Endodermal cell (in vitro differentiated cells): Measurements from ENCODE around the gene HMOX1. TPM values are rescaled to one million over a fixed set of nuclear protein-coding genes. Genes with fewer than 3 reads are reported as not detected.

Experiments
- DNase-seq: peaks from one replicate; pipeline ENCODE4 v3.0.0-alpha.2; 2017
- H3K27ac ChIP-seq: 2 replicates; pipeline ENCODE4 v1.5.1; 2013; ENCODE audit warnings: mild to moderate bottlenecking, low read depth, low read length, moderate library complexity
- H3K27me3 ChIP-seq: 2 replicates; pipeline ENCODE4 v1.6.1; 2013; ENCODE audit warnings: mild to moderate bottlenecking, low read length, moderate library complexity; ENCODE audit not compliant: insufficient read depth, control insufficient read depth, poor library complexity, severe bottlenecking
- H3K36me3 ChIP-seq: 2 replicates; pipeline ENCODE4 v1.7.0; 2013; ENCODE audit warnings: mild to moderate bottlenecking, low read length, moderate library complexity; ENCODE audit not compliant: control insufficient read depth, insufficient read depth
- H3K4me1 ChIP-seq: one replicate; pipeline ENCODE4 v1.7.0; 2013; ENCODE audit warnings: low read length; ENCODE audit not compliant: control insufficient read depth, insufficient read depth
- H3K4me3 ChIP-seq: 2 replicates; pipeline ENCODE4 v1.5.1; 2013; ENCODE audit warnings: mild to moderate bottlenecking, low read length, moderate library complexity
- H3K9ac ChIP-seq: 2 replicates; pipeline ENCODE4 v1.6.1; 2013; ENCODE audit warnings: mild to moderate bottlenecking, low read length, moderate library complexity; ENCODE audit not compliant: poor library complexity, severe bottlenecking; ENCODE audit errors: extremely low read depth
- H3K9me3 ChIP-seq: 2 replicates; pipeline ENCODE4 v1.6.1; 2013; ENCODE audit warnings: mild to moderate bottlenecking, low read length, moderate library complexity; ENCODE audit not compliant: control insufficient read depth
- H3K27ac Mint-ChIP-seq: 2 replicates; pipeline ENCODE4 v1.8.0; 2020; ENCODE audit warnings: mixed read lengths
- H3K27me3 Mint-ChIP-seq: 2 replicates; pipeline ENCODE4 v1.8.0; 2021; ENCODE audit warnings: mild to moderate bottlenecking, mixed read lengths; ENCODE audit not compliant: insufficient read depth
- H3K36me3 Mint-ChIP-seq: 2 replicates; pipeline ENCODE4 v1.8.0; 2020; ENCODE audit warnings: low read depth, mixed read lengths
- H3K4me1 Mint-ChIP-seq: 2 replicates; pipeline ENCODE4 v1.8.0; 2020; ENCODE audit warnings: mixed read lengths
- H3K4me3 Mint-ChIP-seq: 2 replicates; pipeline ENCODE4 v1.8.0; 2020; ENCODE audit warnings: mild to moderate bottlenecking, moderate library complexity, mixed read lengths
- H3K9me3 Mint-ChIP-seq: 2 replicates; pipeline ENCODE4 v1.8.0; 2020; ENCODE audit warnings: mild to moderate bottlenecking, mixed read lengths
- CTCF ChIP-seq: fragments of 200-600 bp; sonication (generic); conservative IDR thresholded peaks from 2 replicates; pipeline ENCODE4 v1.5.0; 2021; ENCODE audit warnings: antibody characterized with exemption, mild to moderate bottlenecking
- WGBS, 2 experiments: methylation state at CpG; one replicate each; pipeline versions ENCODE4 v1.1.5 to v1.1.7; 2013; ENCODE audit warnings: missing lambda C conversion rate in 2 of 2, mixed read lengths in 1 of 2; ENCODE audit not compliant: insufficient coverage in 1 of 2, insufficient read length in 1 of 2; 5-methylcytosine and 5-hydroxymethylcytosine counted together
- total RNA-seq, 2 donors: library from RNA; stranded (reverse); fragmentation: NEBNext Ultra II Directional in 1 of 2; extraction: Animal tissue kit (Norgen Biotek cat#: 25700) in 1 of 2; gene quantifications; 2 replicates in 1 of 2; 3 replicates in 1 of 2; pipeline ENCODE4 v1.2.1, GENCODE V29; 2021

Gene HMOX1
- total RNA-seq, 2 donors from 2014 or later = 11.4 to 21.6 TPM

DNA sequence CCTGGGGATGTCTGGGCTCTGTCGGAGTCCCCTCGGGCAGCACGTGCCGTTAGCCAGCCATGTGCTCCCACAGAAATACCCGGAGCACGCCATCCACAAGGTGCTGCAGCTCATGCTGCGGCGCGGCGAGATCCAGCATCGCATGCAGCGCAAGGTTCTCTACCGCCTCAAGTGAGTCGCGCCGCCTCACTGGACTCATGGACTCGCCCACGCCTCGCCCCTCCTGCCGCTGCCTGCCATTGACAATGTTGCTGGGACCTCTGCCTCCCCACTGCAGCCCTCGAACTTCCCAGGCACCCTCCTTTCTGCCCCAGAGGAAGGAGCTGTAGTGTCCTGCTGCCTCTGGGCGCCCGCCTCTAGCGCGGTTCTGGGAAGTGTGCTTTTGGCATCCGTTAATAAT is 43.2 kb downstream of the HMOX1 start:
- H3K36me3 Mint-ChIP-seq = peaks cover 59% of the 10 kb centered on the region
- no peak for DNase-seq
- no peak overlapping the region for H3K27ac Mint-ChIP-seq
- H3K27me3 Mint-ChIP-seq = no peaks in the 10 kb centered on the region
- no peak for TF ChIP-seq CTCF
- Histone ChIP-seq H3K36me3 (peaks cover 73% of the 10 kb centered on the region), H3K27ac (no peak overlapping the region), H3K27me3 (no peaks in the 10 kb centered on the region), H3K4me3 (no peak overlapping the region), H3K9me3 (no peaks in the 10 kb centered on the region), H3K4me1 (peaks cover 15% of the 10 kb centered on the region), H3K9ac (no peak overlapping the region)
- 93 to 94% methylated on average over 25 to 26 of the region's 26 CpGs for WGBS, 2 experiments
- H3K9me3 Mint-ChIP-seq = no peaks in the 10 kb centered on the region
- peaks cover 15% of the 10 kb centered on the region for H3K4me1 Mint-ChIP-seq
- no peak overlapping the region for H3K4me3 Mint-ChIP-seq

DNA sequence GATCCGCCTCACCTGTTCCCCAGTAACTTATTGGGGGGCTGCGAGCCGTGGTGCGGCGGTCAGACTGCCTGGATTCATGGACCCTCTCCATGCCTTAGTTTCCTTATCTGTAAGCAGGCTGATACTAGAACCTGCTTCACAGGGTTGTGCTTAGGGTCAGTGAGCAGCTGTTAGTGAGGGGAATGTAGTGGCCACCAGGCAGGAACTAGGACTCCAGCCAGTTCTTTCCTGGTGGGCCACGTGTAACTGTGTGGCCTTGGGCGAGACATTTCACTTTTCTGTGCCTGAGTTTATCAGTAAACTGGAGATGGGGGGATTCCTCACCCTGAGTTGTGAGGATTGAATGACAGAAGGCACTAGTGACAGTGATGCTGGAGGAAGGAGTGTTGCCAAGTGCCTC is 43.9 kb downstream of the HMOX1 start:
- H3K27ac Mint-ChIP-seq = no peak overlapping the region
- no peak for TF ChIP-seq CTCF
- H3K36me3 ChIP-seq = peaks cover 71% of the 10 kb centered on the region

DNA sequence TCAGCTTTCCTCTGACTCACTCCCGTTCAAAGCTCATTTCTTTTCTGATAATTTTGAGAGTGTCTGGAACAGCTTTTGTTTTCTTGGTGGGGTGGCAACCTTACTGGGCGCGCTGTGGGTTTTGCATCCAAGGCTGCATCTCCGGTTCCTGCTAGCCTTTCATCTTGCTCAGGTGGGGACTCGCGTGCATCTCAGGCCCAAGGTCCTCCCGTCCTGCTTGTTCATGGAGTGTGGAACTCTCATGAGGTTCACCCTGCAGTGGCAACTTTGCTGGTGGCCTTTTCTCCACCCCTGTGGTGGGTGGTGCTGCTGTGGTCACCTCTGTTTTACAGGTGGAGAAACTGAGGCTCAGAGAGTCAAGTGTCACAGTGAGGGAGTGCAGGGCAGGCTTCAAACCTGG is 44.6 kb downstream of the HMOX1 start:
- H3K27ac ChIP-seq = peak overlapping the region; percentile 66
- peaks cover 15% of the 10 kb centered on the region for H3K4me1 ChIP-seq
- H3K9ac ChIP-seq = no peak overlapping the region
- no peak overlapping the region for H3K4me3 ChIP-seq
- H3K4me1 Mint-ChIP-seq = peaks cover 15% of the 10 kb centered on the region
- TF ChIP-seq CTCF = no peak
- H3K27me3 Mint-ChIP-seq = no peaks in the 10 kb centered on the region
- WGBS, 2 experiments = 88 to 91% methylated on average over 1 to 7 of the region's 7 CpGs
- H3K4me3 Mint-ChIP-seq = no peak overlapping the region
- H3K9me3 ChIP-seq = no peaks in the 10 kb centered on the region
- H3K27me3 ChIP-seq = no peaks in the 10 kb centered on the region
- no peaks in the 10 kb centered on the region for H3K9me3 Mint-ChIP-seq
- H3K36me3 Mint-ChIP-seq = peaks cover 46% of the 10 kb centered on the region
- no peak for DNase-seq
- H3K36me3 ChIP-seq = peaks cover 64% of the 10 kb centered on the region
- peak overlapping the region; percentile 78 for H3K27ac Mint-ChIP-seq

More for the DNA sequence above, 43.9 kb downstream of the HMOX1 start:
- Mint-ChIP-seq H3K4me3 (no peak overlapping the region), H3K36me3 (peaks cover 54% of the 10 kb centered on the region), H3K4me1 (peaks cover 15% of the 10 kb centered on the region), H3K9me3 (no peaks in the 10 kb centered on the region), H3K27me3 (no peaks in the 10 kb centered on the region)
- Histone ChIP-seq H3K4me1 (peaks cover 15% of the 10 kb centered on the region), H3K27me3 (no peaks in the 10 kb centered on the region), H3K27ac (no peak overlapping the region), H3K4me3 (no peak overlapping the region), H3K9me3 (no peaks in the 10 kb centered on the region), H3K9ac (no peak overlapping the region)
- DNase-seq = no peak
- WGBS, 2 experiments = 90 to 96% methylated on average over 7 of the region's 7 CpGs
